ENCODE data around the gene PCCA.
"Not testable (repeated sequence)": the region's sequence is repeated elsewhere in the genome, so short reads cannot be mapped to it uniquely, and the experiment has no call there.

PCCA gene

GRCh38 chr13:100559886-100560285 is 471.0 kb downstream of the PCCA start:
- DNase-seq, result no peak

- DNase-seq, result no peak
These were observed 471.7 kb downstream of the PCCA start for GRCh38 chr13:100560498-100561157.

GRCh38 chr13:100561158-100561499 is 472.2 kb downstream of the PCCA start:
- DNase-seq, result no peak

- no peak for DNase-seq
These were observed 472.8 kb downstream of the PCCA start for GRCh38 chr13:100561599-100562204.

GRCh38 chr13:100563779-100564178 is 474.9 kb downstream of the PCCA start:
- DNase-seq, result no peak

- no peak for DNase-seq
These were observed 475.7 kb downstream of the PCCA start for GRCh38 chr13:100564444-100565223.

- DNase-seq, result no peak
These were observed 476.4 kb downstream of the PCCA start for GRCh38 chr13:100565286-100565685.

GRCh38 chr13:100566543-100566942 is 477.6 kb downstream of the PCCA start:
- no peak for DNase-seq

GRCh38 chr13:100573121-100573520 is 484.2 kb downstream of the PCCA start:
- peak; percentile 66 for DNase-seq

GRCh38 chr13:100577239-100577638 is 488.3 kb downstream of the PCCA start:
- not testable (repeated sequence) for DNase-seq

Data from stimulated activated CD4-positive, alpha-beta T cell treated with anti-CD3 and anti-CD28 coated beads, Interleukin-1b, Interleukin-23, amount 100 ng/mL, for 48 hours (primary cell).